Activated CD8-positive, alpha-beta memory T cell treated with anti-CD3 and anti-CD28 coated beads, Interleukin-2, amount 50 U/mL, for 24 hours (primary cell): ENCODE results near the gene GAS7.
A peak's percentile ranks its signal among the peaks of the same experiment; 100 is the strongest.

Experiments used
- DNase-seq: peaks from one replicate; pipeline ENCODE4 v3.0.0-alpha.2; 2020; ENCODE audit errors: extremely low read depth

GAS7 gene

DNA sequence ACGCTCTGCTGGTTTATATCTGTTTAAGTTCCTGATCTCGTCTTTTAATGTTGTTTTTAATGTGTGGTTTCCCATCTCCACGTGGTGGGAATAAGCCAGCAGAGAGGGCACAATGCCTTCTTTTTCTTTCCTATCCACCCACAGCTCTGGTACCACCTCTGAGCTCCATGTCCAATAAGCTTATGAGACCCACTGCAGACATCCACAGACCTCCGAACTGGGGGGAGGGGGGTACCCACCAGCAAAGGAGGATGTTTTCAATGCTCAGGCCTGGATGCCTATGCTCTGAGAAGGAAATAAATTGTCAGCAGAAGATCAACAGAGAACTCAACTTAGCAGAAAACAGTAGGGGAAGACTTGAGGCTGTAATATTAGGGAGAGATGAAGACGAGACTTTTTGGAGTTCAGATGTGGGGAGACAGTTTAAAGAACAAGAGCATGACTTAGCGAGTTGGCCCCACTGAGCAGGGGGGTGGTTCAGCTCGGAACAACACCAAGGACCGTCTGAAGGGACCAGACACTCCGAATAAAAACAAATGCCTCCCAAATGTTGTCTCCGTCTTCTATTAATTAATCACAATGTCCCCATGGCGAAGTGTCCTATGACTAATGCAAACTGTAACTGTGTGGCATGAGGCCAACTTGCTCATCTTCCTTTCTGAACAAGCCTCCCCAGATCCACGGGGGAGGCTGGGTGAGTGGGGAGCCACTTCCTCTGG lies 62.7 kb downstream of the GAS7 start:
- DNase-seq, result no peak

DNA sequence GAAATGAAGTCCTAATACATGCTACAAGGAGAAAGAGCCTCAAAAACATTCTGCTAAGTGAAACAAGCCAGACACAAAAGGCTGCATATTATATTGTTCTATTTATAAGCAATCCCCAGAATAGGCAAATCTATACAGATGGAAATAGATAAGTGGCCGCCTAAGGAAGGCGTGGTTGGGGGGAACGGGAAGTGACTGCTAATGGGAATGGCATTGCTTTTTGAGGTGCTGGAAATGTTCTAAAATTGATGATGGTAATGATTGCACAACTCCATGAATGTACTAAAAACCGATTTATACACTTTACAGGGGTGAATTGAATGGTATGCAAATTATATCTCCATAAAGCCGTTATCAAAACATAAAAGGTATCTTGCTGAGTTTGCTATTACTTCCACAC lies 67.7 kb downstream of the GAS7 start:
- DNase-seq, result no peak

DNA sequence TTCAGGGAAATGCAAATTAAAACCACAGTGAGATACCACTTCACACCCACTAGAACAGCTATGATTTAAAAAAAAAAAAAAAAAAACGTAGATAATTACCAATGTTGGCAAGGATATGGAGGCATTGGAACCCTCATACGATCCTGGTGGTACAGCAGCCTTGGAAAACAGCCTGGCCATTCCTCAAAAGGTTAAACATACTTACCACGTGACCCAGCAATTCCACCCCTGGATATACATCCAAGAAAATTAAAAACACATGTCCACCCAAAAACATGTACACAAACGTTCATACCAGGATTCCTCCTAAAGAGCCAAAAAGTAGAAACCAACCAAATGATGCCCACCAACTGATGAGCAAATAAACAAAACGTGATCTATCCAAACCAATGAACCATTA lies 68.1 kb downstream of the GAS7 start:
- DNase-seq, result no peak

DNA sequence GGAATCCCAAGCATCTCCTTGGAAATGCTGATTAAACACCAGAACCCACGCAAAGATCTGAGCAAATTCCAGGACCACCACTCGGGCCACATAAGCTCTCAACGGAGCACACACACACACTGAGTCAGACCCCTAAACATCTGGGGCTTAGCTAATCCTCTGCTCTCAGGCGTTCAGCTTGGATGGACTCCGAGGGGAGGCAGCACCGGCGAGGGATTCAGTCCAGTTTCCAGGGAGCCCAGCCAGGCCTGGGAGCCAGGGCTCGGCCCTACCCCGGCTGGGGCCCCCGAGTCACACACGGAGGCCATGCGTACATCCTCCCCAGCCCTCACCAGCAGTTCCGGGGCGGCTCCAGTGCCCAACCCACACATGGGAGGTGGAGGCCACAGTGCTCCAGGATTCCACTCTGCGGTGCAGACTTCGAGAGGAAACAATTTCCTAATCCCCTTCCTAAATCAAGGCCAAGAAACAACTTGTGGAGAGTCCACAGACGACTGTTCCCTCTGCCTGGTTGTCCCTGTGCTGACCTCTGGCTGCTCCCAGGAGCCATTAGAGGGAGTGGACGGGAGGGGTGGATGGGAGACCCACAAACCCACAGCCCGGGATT lies 70.5 kb downstream of the GAS7 start:
- no peak for DNase-seq

DNA sequence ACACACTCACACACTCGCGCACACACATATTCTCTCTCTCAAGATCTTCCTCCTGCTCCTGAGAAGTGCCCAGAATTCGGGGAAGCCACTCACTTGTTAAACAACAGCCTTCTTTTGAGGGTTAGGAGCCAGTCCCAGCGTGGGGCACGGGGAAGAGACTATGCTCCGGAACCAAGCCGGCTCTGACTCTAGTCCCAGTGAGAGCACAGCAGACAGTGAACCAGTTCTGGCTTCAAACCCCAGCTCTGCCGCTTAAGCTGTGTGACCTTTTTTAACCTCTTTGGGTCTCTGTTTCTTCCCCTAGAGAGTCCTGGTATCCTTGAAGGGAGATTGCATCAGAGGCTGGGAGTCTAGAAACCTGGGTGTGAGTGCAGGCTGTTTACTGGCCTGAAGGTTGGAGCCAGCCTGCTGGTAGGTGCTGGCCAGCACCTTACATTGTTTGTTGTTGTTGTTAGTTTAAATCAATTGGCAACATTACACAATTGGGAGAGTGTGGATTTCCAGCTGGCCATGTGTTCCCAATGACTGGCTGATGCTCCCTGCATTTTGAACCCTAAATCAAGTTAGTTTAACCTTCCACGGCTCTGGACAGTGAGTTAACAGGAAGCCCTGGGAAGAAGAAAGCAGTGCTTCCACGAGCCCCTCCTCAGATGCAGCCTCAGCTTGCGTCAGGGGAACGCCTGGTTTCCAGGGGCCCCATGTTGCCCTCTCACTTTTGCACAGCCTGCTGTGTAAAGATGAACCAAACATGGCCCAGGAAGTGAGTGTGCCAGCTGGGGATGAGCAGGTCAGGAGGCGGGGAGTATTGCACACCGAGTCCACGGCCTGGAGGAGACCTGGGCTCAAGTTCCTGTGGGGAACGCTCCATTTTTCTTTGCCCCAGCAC lies 71.5 kb downstream of the GAS7 start:
- DNase-seq, result no peak

DNA sequence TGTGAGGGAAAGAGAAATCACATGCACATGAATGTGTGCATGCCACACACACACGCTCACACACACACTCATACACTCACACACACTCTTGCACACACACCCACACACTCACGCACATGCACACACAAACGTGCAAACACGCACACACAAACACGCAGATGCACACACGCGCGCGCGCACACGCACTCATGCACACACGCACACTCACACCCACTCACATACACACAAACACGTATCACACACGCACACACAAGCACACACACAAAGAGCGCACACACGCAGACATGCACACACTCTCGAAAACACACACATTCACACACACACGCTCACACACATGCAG lies 72.2 kb downstream of the GAS7 start:
- no peak for DNase-seq

DNA sequence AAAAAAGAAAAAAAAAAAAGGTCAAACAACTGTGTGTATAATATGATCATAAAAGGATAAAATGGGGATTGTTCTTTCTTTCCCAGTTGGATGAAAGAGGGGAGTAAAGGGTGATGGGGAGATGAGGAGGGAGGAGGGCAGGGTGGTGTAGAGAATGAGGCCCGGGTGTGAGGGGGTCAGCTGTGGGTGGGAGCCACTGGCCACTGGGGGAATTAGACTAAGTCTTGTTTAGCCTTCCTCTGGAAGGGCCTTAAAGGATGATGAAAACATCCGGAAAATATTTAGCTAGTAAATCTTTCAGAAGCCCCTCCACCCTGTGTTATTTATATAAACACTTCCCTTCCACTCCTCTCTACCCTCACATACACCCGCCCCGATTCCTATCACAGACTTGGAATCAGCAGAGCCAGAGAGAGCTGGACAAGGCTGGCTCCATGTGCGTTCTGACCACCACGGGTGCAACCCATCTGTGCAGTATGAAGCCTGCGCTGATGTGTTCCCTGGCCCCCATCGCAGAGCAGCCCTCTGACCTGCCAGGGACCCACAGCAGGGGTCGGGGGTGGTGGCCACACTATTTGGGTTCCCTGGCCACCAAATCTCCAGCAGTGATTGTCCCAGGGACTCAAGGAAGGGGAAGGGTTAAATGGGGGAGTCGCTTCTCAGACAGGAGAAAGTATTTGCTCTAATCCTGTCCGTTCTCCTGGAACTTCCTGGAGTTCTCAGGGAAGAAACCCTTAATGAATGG lies 72.7 kb downstream of the GAS7 start:
- DNase-seq, result no peak

DNA sequence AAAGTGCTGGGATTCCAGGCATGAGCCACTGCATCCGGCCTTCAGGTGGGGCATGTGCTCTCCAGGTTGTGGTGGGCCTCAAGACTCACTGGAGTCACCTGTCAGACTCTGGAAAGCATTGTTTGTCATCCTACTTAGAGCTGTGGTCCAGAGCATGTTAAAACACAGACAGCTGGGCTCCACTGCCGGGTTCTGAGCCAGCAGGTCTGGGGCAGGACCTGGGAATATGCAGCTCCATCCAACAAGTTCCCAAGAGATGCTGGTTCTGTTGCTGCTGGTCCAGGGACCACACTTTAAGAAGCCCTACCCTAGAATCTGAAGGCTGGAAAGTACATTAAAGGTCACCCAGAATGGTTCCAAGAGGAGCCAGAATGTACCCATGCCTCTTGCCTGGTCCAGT lies 75.3 kb downstream of the GAS7 start:
- DNase-seq, result no peak

DNA sequence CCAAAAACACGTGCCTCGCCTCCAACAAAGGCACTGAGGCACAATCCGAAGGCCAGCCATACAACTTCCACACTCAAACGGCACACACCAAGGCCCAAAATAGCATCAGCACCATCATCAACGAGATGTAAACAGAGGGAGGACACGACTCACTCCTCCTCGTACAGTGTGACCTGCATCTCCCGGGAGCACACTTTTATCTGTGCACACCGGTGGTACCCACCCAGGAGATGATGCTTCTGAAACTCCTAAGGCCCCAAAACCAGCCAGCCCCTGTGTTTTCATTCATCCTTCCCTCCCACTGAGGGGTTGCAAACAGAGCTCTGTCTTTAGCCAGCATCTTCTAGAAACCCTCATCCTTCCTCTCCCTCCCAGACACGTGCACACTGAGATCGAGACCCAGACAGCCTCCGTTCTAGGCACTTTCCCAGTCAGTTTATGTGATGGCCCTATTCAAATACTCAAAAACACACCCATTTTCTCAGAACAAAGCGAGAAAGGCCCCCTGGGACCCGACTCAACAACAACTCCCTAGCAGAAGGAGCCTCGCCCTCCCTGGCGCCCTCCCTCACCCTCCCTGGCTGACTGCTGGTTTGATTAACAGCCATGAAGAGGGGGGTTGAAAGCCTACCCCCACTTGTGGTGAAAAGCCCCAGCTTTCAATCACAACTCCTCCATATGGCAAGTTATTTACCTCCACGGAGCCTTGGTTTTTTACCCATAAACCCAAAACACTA lies 76.3 kb downstream of the GAS7 start:
- no peak for DNase-seq

DNA sequence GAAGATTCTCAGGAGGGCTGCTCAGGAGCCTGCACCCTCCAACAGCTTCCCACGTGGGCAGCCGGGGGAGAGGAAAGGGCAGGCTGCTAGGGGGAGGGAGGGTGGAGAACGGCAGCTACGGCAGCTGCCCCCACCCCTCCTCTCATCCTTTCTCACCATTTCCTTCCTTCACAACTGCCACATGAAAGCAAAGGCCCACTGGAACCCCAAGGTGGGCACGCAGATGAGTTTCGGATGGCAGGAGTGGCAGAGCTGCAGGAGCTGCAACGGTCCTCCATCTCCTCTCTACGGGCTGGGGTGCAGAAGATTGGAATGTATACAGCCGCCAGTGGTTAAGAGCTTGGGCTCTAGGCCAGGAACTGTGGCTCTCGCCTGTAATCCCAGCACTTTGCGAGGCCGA lies 77.7 kb downstream of the GAS7 start:
- DNase-seq, result no peak

DNA sequence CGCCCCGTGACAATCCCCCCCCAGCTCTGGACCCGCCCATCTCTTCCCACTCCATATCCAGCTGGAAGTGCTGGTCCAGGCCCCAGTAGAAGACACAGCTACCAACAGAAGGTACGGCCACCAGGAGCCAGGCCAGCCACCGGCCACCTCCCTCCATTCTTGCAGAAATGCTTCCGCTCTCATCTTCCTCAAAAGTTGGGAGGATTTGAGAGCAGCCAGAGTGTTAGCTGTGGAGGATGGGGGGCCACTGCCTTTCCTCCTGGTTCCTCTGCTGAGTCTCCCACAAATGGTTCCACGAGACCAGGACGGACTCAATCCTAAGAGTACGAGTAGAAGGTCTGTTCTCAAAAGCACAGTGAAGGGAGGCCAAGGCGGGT lies 78.3 kb downstream of the GAS7 start:
- DNase-seq, result no peak

DNA sequence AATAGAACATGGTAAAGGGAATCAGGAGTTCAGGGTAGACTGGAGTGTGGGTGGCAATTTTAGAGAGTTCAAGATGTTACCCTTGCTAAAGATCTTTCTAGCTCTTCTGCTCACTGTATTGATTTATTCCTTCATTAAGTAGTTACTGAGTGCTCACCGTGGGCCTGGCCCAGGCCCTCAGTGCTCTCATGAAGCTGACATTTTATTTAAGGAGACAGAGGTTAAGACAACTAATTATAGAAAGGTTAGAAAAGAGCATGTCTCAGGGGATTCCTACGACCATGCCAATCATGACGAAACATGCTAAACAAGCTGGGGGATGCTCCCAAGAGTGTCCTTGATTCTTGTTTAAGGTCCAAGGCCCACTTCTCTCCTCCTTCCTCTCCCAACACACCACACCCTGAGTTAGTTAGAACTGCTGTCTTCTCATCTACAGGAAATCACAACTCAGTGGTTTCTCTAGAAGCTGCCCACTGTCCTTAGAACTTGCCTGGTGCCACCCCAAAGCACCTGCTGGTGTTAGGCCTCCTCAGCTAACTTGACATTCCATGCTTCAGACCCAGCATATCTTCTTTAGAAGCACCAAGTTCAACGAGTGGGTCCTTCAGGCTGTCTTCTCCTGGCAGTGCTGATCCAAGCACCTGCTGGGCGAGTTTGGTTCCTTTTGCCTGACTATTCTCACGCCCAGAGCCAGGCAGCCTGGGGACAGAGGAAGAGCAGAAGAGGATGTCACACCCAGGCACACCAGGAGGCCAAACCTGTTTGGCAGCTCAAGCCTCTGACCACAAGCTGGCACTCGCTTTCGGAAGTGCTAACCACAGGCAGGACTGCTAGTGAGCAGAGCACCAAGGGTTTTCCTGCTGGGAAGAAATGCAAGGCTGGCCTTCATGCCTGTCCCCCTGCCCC lies 79.0 kb downstream of the GAS7 start:
- no peak for DNase-seq

DNA sequence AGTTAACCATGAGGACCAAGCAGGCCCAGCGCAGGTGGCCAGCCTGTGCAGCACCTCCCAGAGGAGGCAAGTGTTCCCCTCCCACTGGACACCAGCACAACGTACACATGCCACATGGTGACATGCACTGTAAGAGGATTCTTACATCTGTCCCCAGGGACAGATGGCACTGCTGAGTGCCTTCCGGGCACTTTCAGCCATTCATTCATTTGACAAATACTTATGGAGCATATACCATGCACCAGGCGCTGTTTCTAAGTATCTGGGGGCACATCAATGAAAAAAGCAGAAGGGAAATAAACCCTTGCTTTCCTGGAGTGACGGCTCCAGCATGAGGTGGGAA lies 79.6 kb downstream of the GAS7 start:
- DNase-seq, result no peak

DNA sequence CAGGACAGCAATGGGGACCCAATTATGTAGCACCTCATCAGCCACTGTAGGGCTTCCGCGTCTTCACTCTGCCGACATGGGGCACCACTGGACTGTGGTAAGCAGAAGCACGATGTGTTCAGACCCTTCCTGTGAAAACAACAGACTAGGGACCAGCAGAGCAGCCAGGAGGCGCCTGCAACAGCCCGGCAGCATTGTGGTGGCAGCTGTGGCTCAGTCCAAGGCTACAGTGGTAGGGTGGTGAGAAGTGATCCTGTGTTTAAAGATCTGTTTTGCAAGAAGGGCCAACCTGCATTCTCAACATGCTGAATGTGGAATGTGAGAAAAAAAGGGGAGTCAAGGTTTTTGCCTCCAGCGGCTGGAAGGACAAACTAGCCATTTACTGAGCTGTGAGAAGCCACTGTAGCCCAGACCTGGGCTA lies 80.8 kb downstream of the GAS7 start:
- DNase-seq, result no peak

DNA sequence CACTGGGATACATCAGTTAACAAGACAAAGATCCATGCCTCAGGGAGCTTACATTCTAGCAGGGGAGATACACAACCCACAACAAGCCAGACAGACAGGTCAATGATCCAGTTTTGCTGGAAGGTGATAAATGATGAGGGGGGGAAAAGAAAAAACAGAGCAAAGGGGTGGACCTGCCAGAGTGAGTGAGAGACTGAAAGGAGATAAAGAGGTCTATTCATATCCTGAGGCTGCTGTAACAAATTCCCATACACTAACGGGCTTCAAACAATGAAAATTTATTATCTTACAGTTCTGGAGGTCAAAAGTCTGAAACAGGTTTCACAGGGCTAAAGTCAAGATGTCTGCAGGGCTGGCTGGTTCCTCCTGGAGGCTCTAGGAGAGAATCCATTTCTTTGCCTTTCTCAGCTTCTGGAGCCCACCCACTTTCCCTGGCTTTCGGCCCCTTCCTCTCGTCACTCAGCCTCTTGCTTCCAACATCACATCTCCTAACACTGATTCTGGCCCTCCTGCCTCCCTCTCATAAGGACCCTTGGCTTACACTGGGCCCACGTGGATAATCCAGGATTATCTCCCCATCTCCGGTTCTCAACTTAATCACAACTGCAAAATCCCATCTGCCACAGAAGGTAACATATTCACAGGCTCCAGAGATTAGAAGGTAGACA lies 81.5 kb downstream of the GAS7 start:
- no peak for DNase-seq

DNA sequence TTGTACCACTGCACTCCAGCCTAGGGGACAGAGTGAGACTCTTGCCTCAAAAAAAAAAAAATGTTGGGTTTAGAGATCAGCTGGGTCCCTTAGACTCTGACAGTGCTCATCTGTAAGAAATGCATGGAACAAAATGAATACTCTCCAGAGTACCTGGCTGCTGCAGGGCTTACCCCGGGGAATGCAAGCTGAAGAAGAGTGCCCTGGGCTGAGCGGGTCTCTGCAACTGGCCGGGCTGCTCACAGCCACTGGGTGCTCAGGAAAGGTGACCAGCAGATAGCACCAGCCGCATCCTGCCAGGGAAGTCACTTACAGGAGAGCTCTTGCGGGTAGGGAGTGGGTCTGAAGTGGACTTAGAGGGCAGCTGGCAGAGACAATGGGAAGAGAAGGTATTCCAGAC lies 82.1 kb downstream of the GAS7 start:
- DNase-seq, result no peak

DNA sequence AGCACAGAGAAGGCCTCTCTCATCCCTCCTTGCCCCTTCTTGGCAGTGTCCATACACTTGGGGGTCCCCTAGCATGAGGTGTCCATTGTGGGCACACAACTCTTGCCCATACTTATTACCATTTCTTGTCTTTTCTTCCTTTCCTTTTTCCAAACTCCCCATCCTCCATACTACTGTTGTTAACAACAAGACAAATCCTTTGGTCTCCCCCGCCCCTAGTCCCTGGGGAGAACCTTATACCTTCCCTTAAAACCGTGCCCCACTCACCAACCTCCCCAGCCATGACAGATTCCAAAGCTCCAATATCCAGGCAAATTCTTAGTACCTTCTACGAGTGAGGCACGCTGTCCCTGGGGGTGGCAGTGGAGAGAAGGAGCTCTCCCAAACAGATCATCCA lies 82.9 kb downstream of the GAS7 start:
- DNase-seq, result no peak

DNA sequence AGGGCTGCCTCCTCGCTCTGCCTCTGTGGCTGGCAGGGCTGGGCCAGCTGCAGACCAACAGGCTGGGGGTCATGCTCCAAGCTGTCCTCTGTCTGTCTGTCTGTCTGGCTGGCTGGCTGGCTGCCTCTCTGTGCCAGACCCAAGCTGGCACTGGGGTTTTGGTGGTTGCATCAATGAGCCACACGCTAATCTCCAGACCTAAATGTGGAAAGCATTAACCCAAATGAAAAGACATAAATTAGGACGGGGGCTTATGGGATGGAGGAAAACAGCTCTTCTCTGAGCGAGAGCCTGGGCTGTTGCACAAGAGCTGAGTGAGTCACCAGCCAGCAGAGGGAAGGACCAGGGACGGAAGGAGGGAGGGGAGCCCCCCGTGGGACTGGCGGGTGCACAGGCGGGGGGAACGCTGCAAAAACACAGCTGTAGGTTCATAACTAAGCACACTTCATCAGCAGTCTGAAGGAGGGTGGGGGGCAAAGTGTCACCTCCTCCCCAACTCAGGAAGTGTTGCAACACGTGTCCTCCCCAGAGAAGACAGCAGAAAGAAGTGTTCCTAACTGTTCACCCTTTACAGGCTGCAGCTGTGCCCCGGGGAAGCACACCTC lies 83.4 kb downstream of the GAS7 start:
- peak; percentile 26 for DNase-seq

DNA sequence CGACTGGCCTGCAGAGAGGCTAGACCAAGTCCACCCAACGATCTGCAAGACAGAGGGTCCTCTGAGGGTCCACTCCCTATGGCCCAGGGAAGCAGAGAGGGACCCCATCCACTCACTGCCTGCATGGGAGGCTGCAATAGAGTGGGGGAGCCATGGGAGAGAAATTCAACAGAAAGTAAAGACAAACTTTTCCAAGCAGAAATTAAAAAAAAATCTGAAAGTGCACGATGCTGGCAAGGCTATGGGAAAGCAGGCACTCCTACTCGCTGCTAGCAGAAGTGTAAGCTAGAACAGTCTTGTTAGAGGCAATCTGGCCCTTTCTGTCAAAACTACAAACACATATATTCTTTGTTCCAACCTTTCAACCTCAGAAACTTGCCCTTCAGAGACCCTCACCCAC lies 85.4 kb downstream of the GAS7 start:
- DNase-seq, result no peak
